MM.1S (cell line): ENCODE results near the gene GJD2.

Experiments used
- DNase-seq: peaks from one replicate; pipeline ENCODE4 v3.0.0-alpha.2; 2015
- H2AFZ ChIP-seq: fragments of 300-600 bp; sonication (generic); 2 replicates; pipeline ENCODE4 v1.6.0; 2016; ENCODE audit warnings: antibody characterized with exemption, low read length
- H3F3A ChIP-seq: fragments of 300-600 bp; sonication (generic); 2 replicates; pipeline ENCODE4 v1.6.1; 2016; ENCODE audit warnings: mild to moderate bottlenecking, antibody characterized with exemption, low read length, moderate library complexity, mixed read lengths; ENCODE audit not compliant: insufficient read depth
- H3K27ac ChIP-seq: fragments of 300-600 bp; sonication (generic); 2 replicates; pipeline ENCODE4 v1.5.1; 2016; ENCODE audit warnings: mild to moderate bottlenecking, low read length
- H3K27me3 ChIP-seq: fragments of 300-600 bp; sonication (generic); replicated peaks from 2 replicates; pipeline ENCODE4 v1.6.0; 2016; ENCODE audit warnings: low read length; ENCODE audit not compliant: insufficient read depth
- H3K36me3 ChIP-seq: fragments of 300-600 bp; sonication (generic); replicated peaks from 2 replicates; pipeline ENCODE4 v1.6.1; 2016; ENCODE audit warnings: mild to moderate bottlenecking, low read length, mixed read lengths; ENCODE audit not compliant: insufficient read depth
- H3K4me1 ChIP-seq: fragments of 300-600 bp; sonication (generic); 2 replicates; pipeline ENCODE4 v1.6.1; 2016; ENCODE audit warnings: low read length, mixed read lengths
- H3K4me2 ChIP-seq: fragments of 300-600 bp; sonication (generic); 2 replicates; pipeline ENCODE4 v1.6.0; 2016; ENCODE audit warnings: low read depth, low read length
- H3K4me3 ChIP-seq: fragments of 300-600 bp; sonication (generic); 2 replicates; pipeline ENCODE4 v1.5.1; 2016; ENCODE audit warnings: low read length, mixed read lengths
- H3K79me2 ChIP-seq: fragments of 300-600 bp; sonication (generic); 2 replicates; pipeline ENCODE4 v1.6.1; 2016; ENCODE audit warnings: mixed run types, low read length, mixed read lengths
- H3K9ac ChIP-seq: fragments of 300-600 bp; sonication (generic); 2 replicates; pipeline ENCODE4 v1.6.1; 2016; ENCODE audit warnings: low read length, mixed read lengths
- H3K9me2 ChIP-seq: fragments of 300-600 bp; sonication (generic); replicated peaks from 2 replicates; pipeline ENCODE4 v1.6.1; 2016; ENCODE audit warnings: mild to moderate bottlenecking, low read length, mixed read lengths; ENCODE audit not compliant: insufficient read depth
- H3K9me3 ChIP-seq: fragments of 300-600 bp; sonication (generic); replicated peaks from 2 replicates; pipeline ENCODE4 v1.6.1; 2016; ENCODE audit warnings: mild to moderate bottlenecking, low read length, mixed read lengths; ENCODE audit not compliant: insufficient read depth
- H4K20me1 ChIP-seq: fragments of 300-600 bp; sonication (generic); 2 replicates; pipeline ENCODE4 v1.6.1; 2016; ENCODE audit warnings: mild to moderate bottlenecking, low read length, moderate library complexity, mixed read lengths; ENCODE audit not compliant: insufficient read depth
- CTCF ChIP-seq: fragments of 300-600 bp; sonication (generic); IDR thresholded peaks from 2 replicates; pipeline ENCODE4 v1.5.1; 2016; ENCODE audit warnings: antibody characterized with exemption, low read length, mixed read lengths
- EZH2 ChIP-seq: fragments of 300-600 bp; sonication (generic); optimal IDR thresholded peaks from 2 replicates; pipeline ENCODE3; 2017; ENCODE audit warnings: low read depth, mild to moderate bottlenecking, antibody characterized with exemption, low read length, mixed read lengths
- EZH2phosphoT487 ChIP-seq: fragments of 300-600 bp; sonication (generic); IDR thresholded peaks from 2 replicates; pipeline ENCODE4 v1.6.1; 2018; ENCODE audit warnings: antibody characterized with exemption, low read length

Gene GJD2

GRCh38 chr15:34759992-34760391 is 5.2 kb upstream of the GJD2 start:
- Histone ChIP-seq H3K9me3 (no peaks in the 10 kb centered on the region), H3K27ac (no peak overlapping the region), H3K4me1 (no peaks in the 10 kb centered on the region), H3K4me3 (no peak overlapping the region), H3K36me3 (no peaks in the 10 kb centered on the region), H3K4me2 (no peak overlapping the region), H3F3A (no peaks in the 10 kb centered on the region), H3K9ac (no peak overlapping the region), H3K9me2 (no peaks in the 10 kb centered on the region), H3K27me3 (no peaks in the 10 kb centered on the region), H3K79me2 (no peaks in the 10 kb centered on the region), H4K20me1 (no peaks in the 10 kb centered on the region), H2AFZ (no peak overlapping the region)
- DNase-seq, result no peak
- TF ChIP-seq CTCF (no peak), EZH2phosphoT487 (no peak), EZH2 (no peak)

- TF ChIP-seq CTCF (no peak), EZH2 (no peak), EZH2phosphoT487 (no peak)
- H3K4me1 ChIP-seq, result no peaks in the 10 kb centered on the region
- no peaks in the 10 kb centered on the region for H3F3A ChIP-seq
- DNase-seq, result no peak
- no peaks in the 10 kb centered on the region for H3K9me2 ChIP-seq
- H3K36me3 ChIP-seq, result no peaks in the 10 kb centered on the region
- H3K9me3 ChIP-seq, result no peaks in the 10 kb centered on the region
- peaks cover 3% of the 10 kb centered on the region; the same call in 1 of the 2 replicates for H3K27me3 ChIP-seq
- no peak overlapping the region for H3K4me3 ChIP-seq
- H3K9ac ChIP-seq, result no peak overlapping the region
- H3K4me2 ChIP-seq, result no peak overlapping the region
- H3K79me2 ChIP-seq, result no peaks in the 10 kb centered on the region
- H3K27ac ChIP-seq, result no peak overlapping the region
- no peak overlapping the region for H2AFZ ChIP-seq
- no peaks in the 10 kb centered on the region for H4K20me1 ChIP-seq
Observed at GRCh38 chr15:34759347-34759746, 4.5 kb upstream of the GJD2 start.

GRCh38 chr15:34757262-34757661 is 2.5 kb upstream of the GJD2 start:
- Histone ChIP-seq H3K4me2 (no peak overlapping the region), H4K20me1 (no peaks in the 10 kb centered on the region), H3K9me2 (no peaks in the 10 kb centered on the region), H2AFZ (no peak overlapping the region), H3K4me3 (no peak overlapping the region), H3K9ac (no peak overlapping the region), H3K9me3 (no peaks in the 10 kb centered on the region), H3K27ac (no peak overlapping the region), H3K36me3 (no peaks in the 10 kb centered on the region), H3K27me3 (peaks cover 5% of the 10 kb centered on the region; the same call in 1 of the 2 replicates), H3F3A (no peaks in the 10 kb centered on the region), H3K79me2 (no peaks in the 10 kb centered on the region), H3K4me1 (no peaks in the 10 kb centered on the region)
- DNase-seq, result no peak
- TF ChIP-seq EZH2, result no peak
- no peak for TF ChIP-seq CTCF
- no peak for TF ChIP-seq EZH2phosphoT487
